Transverse colon (tissue), 4 donors: ENCODE results near the gene DLX3. TPM values are rescaled to one million over a fixed set of nuclear protein-coding genes. Genes with fewer than 3 reads are reported as not detected.

ENCODE experiments used
- DNase-seq: peaks from one replicate; pipeline ENCODE4 v3.0.0-alpha.2; 2019
- H3K27ac ChIP-seq, 4 donors: fragments of 200-600 bp; sonication (generic); 2 replicates each; pipeline ENCODE4 v1.5.1; 2016 to 2018; ENCODE audit warnings: inconsistent platforms in 4 of 4
- H3K27me3 ChIP-seq: fragments of 200-600 bp; sonication (generic); 2 replicates; pipeline ENCODE4 v1.5.1; 2017; ENCODE audit warnings: inconsistent platforms
- H3K36me3 ChIP-seq, 4 donors: fragments of 200-600 bp; sonication (generic); 2 replicates each; pipeline ENCODE4 v1.5.1; 2017 to 2019; ENCODE audit warnings: inconsistent platforms in 4 of 4
- H3K4me1 ChIP-seq, 4 donors: fragments of 200-600 bp; sonication (generic); 2 replicates each; pipeline ENCODE4 v1.5.1; 2017 to 2020; ENCODE audit warnings: inconsistent platforms in 4 of 4
- H3K4me3 ChIP-seq, 4 donors: fragments of 200-600 bp; sonication (generic); 1 replicate in 1 of 4; 2 replicates in 3 of 4; pipeline versions ENCODE4 v1.5.1 to v1.6.1; 2017 to 2019; ENCODE audit warnings: inconsistent platforms in 4 of 4
- H3K9me3 ChIP-seq, 2 donors: fragments of 200-600 bp; sonication (generic); 2 replicates each; pipeline ENCODE4 v1.5.1; 2017 to 2019; ENCODE audit warnings: inconsistent platforms in 2 of 2
- EP300 ChIP-seq: sonication (generic); formaldehyde crosslinking; IDR thresholded peaks from one replicate; pipeline ENCODE4 v1.6.1; 2017; ENCODE audit warnings: antibody characterized with exemption, low read depth
- POLR2A ChIP-seq: fragments of 450-650 bp; IDR thresholded peaks from one replicate; pipeline ENCODE4 v1.6.1; 2016; ENCODE audit warnings: antibody characterized with exemption, mild to moderate bottlenecking, moderate library complexity
- POLR2AphosphoS5 ChIP-seq, 3 donors: sonication (generic); formaldehyde crosslinking; IDR thresholded peaks; one replicate each; pipeline ENCODE4 v1.6.1; 2016; ENCODE audit warnings: antibody characterized with exemption in 3 of 3
- WGBS, 2 donors: methylation state at CpG; one replicate each; pipeline ENCODE4 v1.1.5; 2018; ENCODE audit warnings: low coverage in 1 of 2; 5-methylcytosine and 5-hydroxymethylcytosine counted together
- in situ Hi-C, 4 donors: fragments of 200-750 bp; cut with MboI; loops; one replicate each; pipeline versions ENCODE4 v1.15.0 to v1.15.1; 2017; ENCODE audit warnings: low sequenced_read_pairs in 3 of 4, low pct_ligation_motif_present in 1 of 4, low pct_unique_long_range_greater_than_20kb in 1 of 4
- intact Hi-C: fragments of 100-400 bp; cut with DNase I; formaldehyde crosslinking; loops from one replicate; pipeline ENCODE4 v1.15.1; 2023; ENCODE audit warnings: low total_unique reads
- total RNA-seq, 4 donors: library from RNA; depleted of rRNA; stranded (reverse); fragments of >200 nt; gene quantifications; one replicate each; pipeline ENCODE4 v1.1.0, GENCODE V29; 2016
- TF ChIP-seq, protein P1 (sequence below), 5 experiments: fragments of 200-600 bp in 3 of 5; fragments of 450-650 bp in 2 of 5; sonication (generic) in 3 of 5; IDR thresholded peaks; 1 replicate in 2 of 5; 2 replicates in 3 of 5; pipeline ENCODE4 v1.5.1; 2016 to 2017; ENCODE audit warnings: antibody characterized with exemption in 5 of 5, inconsistent platforms in 3 of 5, mild to moderate bottlenecking in 2 of 5, moderate library complexity in 1 of 5

Gene DLX3
- total RNA-seq, 4 donors from 2014 or later: not detected

DNA sequence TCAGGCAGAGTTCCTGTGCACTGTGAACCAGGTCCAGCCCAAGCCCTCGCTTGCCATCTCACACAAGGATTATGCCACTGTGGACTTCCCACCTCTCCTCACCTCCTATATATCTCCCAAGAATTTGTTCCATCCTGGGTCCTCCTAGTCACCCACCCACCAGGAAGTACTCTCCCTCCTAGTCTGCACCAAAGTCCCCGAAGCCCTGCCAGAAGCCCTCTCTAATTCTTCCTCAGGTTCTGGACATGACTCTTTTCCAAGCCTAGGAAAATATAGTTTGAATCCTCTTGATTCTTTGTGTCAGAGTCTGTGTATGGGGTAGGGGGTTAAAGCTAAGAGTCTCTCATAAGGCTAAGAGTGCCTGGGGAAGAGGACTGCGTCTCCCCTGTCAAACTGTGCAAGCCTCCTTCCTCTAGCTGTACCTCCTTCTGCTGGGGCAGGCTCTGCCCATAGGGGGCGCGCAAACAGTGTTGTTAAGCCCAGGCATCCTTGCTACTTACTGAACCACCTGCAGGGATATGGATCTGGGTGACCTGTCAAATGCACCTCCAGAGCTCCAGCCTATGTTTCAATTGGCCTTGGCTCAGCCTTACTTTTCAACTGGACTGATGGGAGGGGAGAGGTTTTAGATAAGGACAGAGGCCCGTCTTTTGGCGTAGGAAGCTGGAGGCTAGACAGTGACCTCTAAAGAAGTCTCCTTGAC, 42.7 kb downstream of the DLX3 start:
- DNase-seq: peak; percentile 82
- H3K36me3 ChIP-seq: no peaks in the 10 kb centered on the region
- no peak overlapping the region for H3K27ac ChIP-seq
- H3K9me3 ChIP-seq: no peaks in the 10 kb centered on the region
- no peaks in the 10 kb centered on the region for H3K4me1 ChIP-seq
- intact Hi-C loops: no loop called here
- WGBS, 2 donors: 38 to 90% methylated on average over 2 to 7 of the region's 7 CpGs
- H3K4me3 ChIP-seq: no peak overlapping the region
- in situ Hi-C loops: no loop called here
- TF ChIP-seq, protein P1, sequence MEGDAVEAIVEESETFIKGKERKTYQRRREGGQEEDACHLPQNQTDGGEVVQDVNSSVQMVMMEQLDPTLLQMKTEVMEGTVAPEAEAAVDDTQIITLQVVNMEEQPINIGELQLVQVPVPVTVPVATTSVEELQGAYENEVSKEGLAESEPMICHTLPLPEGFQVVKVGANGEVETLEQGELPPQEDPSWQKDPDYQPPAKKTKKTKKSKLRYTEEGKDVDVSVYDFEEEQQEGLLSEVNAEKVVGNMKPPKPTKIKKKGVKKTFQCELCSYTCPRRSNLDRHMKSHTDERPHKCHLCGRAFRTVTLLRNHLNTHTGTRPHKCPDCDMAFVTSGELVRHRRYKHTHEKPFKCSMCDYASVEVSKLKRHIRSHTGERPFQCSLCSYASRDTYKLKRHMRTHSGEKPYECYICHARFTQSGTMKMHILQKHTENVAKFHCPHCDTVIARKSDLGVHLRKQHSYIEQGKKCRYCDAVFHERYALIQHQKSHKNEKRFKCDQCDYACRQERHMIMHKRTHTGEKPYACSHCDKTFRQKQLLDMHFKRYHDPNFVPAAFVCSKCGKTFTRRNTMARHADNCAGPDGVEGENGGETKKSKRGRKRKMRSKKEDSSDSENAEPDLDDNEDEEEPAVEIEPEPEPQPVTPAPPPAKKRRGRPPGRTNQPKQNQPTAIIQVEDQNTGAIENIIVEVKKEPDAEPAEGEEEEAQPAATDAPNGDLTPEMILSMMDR (IDR thresholded peaks at IDR 0.05): peak; percentile 70 to 81 (median 75)
- TF ChIP-seq POLR2AphosphoS5 (IDR thresholded peaks at IDR 0.05): no peak
- H3K27me3 ChIP-seq: peaks cover 65% of the 10 kb centered on the region

DNA sequence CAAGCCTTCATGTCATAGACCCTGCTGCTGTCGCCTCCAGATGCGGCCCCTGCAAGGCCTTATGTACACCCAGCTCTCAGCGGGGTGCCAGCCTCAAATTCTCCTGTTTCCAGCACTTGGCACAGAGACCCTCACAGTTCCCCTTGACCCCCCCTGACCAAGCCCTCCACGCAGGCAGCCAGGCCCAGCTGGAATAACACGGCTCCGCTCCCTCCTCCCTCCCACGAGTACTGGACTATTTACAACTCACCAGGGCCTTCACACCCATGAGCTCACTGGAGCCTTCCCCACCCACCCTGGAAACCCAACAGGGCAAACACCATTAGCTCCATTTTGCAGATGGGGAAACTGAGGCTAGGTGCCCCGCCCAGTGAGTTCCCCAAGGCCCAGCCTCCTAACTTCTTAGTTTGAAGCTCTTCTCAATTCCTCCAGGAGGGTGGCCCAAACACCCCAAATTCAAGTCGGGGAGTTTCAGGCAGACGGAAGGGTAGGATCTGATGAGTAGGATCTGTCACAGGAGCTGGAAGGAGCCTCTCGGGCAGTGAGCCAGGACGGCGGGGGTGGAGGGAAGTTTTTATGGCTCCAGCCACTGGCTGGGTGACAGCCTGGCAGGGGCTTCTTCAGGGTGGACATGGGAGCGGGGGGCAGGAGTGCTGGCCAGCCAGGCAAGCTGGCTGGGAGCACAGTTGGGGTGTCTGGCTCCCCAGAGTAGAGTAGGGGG, 43.5 kb downstream of the DLX3 start:
- Histone ChIP-seq H3K27me3 (peaks cover 70% of the 10 kb centered on the region), H3K9me3 (no peaks in the 10 kb centered on the region), H3K27ac (no peak overlapping the region), H3K36me3 (no peaks in the 10 kb centered on the region), H3K4me3 (no peak overlapping the region), H3K4me1 (no peaks in the 10 kb centered on the region)
- in situ Hi-C loops (no loop called here), intact Hi-C loops (no loop called here)
- 40 to 78% methylated on average over 3 to 14 of the region's 14 CpGs for WGBS, 2 donors
- TF ChIP-seq EP300 (no peak), POLR2AphosphoS5 (IDR thresholded peaks at IDR 0.05) (no peak), POLR2A (no peak)
- TF ChIP-seq, protein P1 (IDR thresholded peaks at IDR 0.05): no peak
- no peak for DNase-seq

DNA sequence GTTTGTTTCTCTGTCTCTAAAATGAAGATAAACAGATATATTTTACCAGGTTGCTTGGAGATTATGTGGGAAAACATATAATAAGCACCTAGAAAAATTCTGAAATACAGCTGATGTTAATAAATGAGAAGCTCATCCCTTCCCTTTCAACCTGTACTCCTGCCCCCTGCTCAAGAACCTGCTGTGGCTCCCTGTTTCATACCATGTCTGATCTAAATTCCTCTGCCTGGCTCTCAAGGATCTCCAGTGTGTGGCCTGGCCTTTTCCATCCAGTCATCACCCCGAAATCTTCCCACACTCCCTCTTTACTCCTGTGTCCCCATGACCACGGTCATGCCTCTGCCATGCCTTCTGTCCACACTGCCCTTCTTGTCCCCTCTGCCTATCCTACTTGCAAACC, 45.4 kb downstream of the DLX3 start:
- TF ChIP-seq POLR2A: no peak
- TF ChIP-seq, protein P1 (IDR thresholded peaks at IDR 0.05): no peak
- no peak for TF ChIP-seq EP300
- TF ChIP-seq POLR2AphosphoS5 (IDR thresholded peaks at IDR 0.05): no peak
- no peak for DNase-seq
- H3K9me3 ChIP-seq: no peaks in the 10 kb centered on the region
- no peaks in the 10 kb centered on the region for H3K36me3 ChIP-seq
- intact Hi-C loops: no loop called here
- WGBS, 2 donors: 65 to 78% methylated on average over 2 of the region's 2 CpGs
- no peaks in the 10 kb centered on the region for H3K4me1 ChIP-seq
- peaks cover 87% of the 10 kb centered on the region for H3K27me3 ChIP-seq
- no peak overlapping the region for H3K4me3 ChIP-seq
- no peak overlapping the region for H3K27ac ChIP-seq
- in situ Hi-C loops: no loop called here

- no peaks in the 10 kb centered on the region for H3K4me1 ChIP-seq
- no peak overlapping the region for H3K4me3 ChIP-seq
- no peak overlapping the region for H3K27ac ChIP-seq
- TF ChIP-seq POLR2A: no peak
- TF ChIP-seq POLR2AphosphoS5 (IDR thresholded peaks at IDR 0.05): no peak
- TF ChIP-seq EP300: no peak
- TF ChIP-seq, protein P1 (IDR thresholded peaks at IDR 0.05): no peak
- in situ Hi-C loops (no loop called here), intact Hi-C loops (no loop called here)
- no peaks in the 10 kb centered on the region for H3K9me3 ChIP-seq
- H3K36me3 ChIP-seq: no peaks in the 10 kb centered on the region
- H3K27me3 ChIP-seq: peaks cover 92% of the 10 kb centered on the region
- DNase-seq: no peak
- WGBS, 2 donors: 52% methylated on average over 8 of the region's 11 CpGs; no CpG with 5 or more reads in 1 of the 2 donors
These were observed 48.0 kb downstream of the DLX3 start for GRCh38 chr17:49946964-49947584.
